Stimulated activated naive CD4-positive, alpha-beta T cell treated with Interleukin-2 at 50 U/mL for 16 hours (primary cell): ENCODE data around the gene PLEKHM3.
"Not testable (repeated sequence)": the region's sequence is repeated elsewhere in the genome, so short reads cannot be mapped to it uniquely, and the experiment has no call there.

ENCODE experiments used
- DNase-seq: peaks from one replicate; lab custom pipeline; 2025; lab: John Stamatoyannopoulos, UW

The PLEKHM3 gene

GRCh38 chr2:208037564-208038487 lies 12.5 kb upstream of the PLEKHM3 start:
- DNase-seq: no peak

GRCh38 chr2:208036357-208036756 lies 11.0 kb upstream of the PLEKHM3 start:
- no peak for DNase-seq

GRCh38 chr2:208034503-208035140 lies 9.3 kb upstream of the PLEKHM3 start:
- DNase-seq: no peak

- no peak for DNase-seq
Measured at GRCh38 chr2:208033701-208034502, 8.6 kb upstream of the PLEKHM3 start.

GRCh38 chr2:208031608-208032019 lies 6.3 kb upstream of the PLEKHM3 start:
- no peak for DNase-seq

- DNase-seq: peak; percentile 35
Measured at GRCh38 chr2:208025814-208026184, 472 bp upstream of the PLEKHM3 start.

GRCh38 chr2:208024091-208024490 lies 1.2 kb downstream of the PLEKHM3 start:
- DNase-seq: no peak

GRCh38 chr2:208020253-208020652 lies 5.1 kb downstream of the PLEKHM3 start:
- no peak for DNase-seq

GRCh38 chr2:208018124-208018712 lies 7.1 kb downstream of the PLEKHM3 start:
- not testable (repeated sequence) for DNase-seq

- no peak for DNase-seq
Measured at GRCh38 chr2:208017721-208018120, 7.6 kb downstream of the PLEKHM3 start.

GRCh38 chr2:208015475-208015874 lies 9.9 kb downstream of the PLEKHM3 start:
- DNase-seq: no peak

GRCh38 chr2:208013285-208014178 lies 11.8 kb downstream of the PLEKHM3 start:
- DNase-seq: no peak

GRCh38 chr2:208012449-208012848 lies 12.9 kb downstream of the PLEKHM3 start:
- DNase-seq: no peak

GRCh38 chr2:208010506-208010905 lies 14.8 kb downstream of the PLEKHM3 start:
- DNase-seq: no peak

GRCh38 chr2:208006833-208007232 lies 18.5 kb downstream of the PLEKHM3 start:
- DNase-seq: no peak

GRCh38 chr2:208006337-208006736 lies 19.0 kb downstream of the PLEKHM3 start:
- DNase-seq: no peak

GRCh38 chr2:208001924-208002323 lies 23.4 kb downstream of the PLEKHM3 start:
- no peak for DNase-seq

GRCh38 chr2:208000701-208001395 lies 24.5 kb downstream of the PLEKHM3 start:
- DNase-seq: no peak

- DNase-seq: no peak
Measured at GRCh38 chr2:207996848-207997247, 28.5 kb downstream of the PLEKHM3 start.

- DNase-seq: no peak
Measured at GRCh38 chr2:207995887-207996286, 29.4 kb downstream of the PLEKHM3 start.
